ENCODE measurements around the gene SULT1A2. TPM values are rescaled to one million over a fixed set of nuclear protein-coding genes. Genes with fewer than 3 reads are reported as not detected.

Gene SULT1A2
- polyA plus RNA-seq, 1 of the 3 experiments (the other 2 are of a cell fraction), result 0.07 TPM

DNA sequence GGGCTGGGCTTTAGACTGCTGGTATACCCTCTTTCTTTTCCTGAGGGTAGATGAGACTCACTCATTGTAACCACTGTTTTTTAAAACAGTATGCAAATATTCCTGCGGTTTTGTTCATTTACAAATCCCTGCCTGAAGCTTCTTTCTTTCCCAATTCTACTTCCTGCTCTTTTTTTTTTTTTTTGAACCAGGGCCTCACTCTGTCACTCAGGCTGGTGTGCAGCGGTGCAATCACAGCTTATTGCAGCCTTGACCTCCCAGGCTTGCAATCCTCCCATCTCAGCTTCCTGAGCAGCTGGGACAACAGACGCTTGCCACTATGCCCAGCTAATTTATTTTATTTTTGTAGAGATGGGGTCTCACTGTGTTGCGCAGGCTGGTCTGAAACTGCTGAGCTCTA lies 21.0 kb upstream of the SULT1A2 start:
- WGBS (ENCODE audit: low lambda C conversion rate), result 70% methylated on average over 4 of the region's 4 CpGs
- H3K9ac ChIP-seq, result no peak overlapping the region
- H3K27ac ChIP-seq (ENCODE audit: low read depth in 2 of 2, low read length in 1 of 2), result no peak overlapping the region
- H4K20me1 ChIP-seq (ENCODE audit: insufficient read depth), result no peaks in the 10 kb centered on the region
- no peaks in the 10 kb centered on the region for H3K9me3 ChIP-seq
- no peak for DNase-seq
- H3K4me3 ChIP-seq (ENCODE audit: low read depth in 2 of 2, low read length in 1 of 2), result no peak overlapping the region
- H3K4me2 ChIP-seq, result no peak overlapping the region
- H3K36me3 ChIP-seq (replicated peaks in 1 of 2; ENCODE audit: control insufficient read depth in 1 of 2, insufficient read depth in 2 of 2, low read length in 1 of 2), result no peaks in the 10 kb centered on the region
- H3K79me2 ChIP-seq (ENCODE audit: insufficient read depth), result no peaks in the 10 kb centered on the region
- H2AFZ ChIP-seq (ENCODE audit: low read depth), result no peak overlapping the region
- TF ChIP-seq, protein P1, sequence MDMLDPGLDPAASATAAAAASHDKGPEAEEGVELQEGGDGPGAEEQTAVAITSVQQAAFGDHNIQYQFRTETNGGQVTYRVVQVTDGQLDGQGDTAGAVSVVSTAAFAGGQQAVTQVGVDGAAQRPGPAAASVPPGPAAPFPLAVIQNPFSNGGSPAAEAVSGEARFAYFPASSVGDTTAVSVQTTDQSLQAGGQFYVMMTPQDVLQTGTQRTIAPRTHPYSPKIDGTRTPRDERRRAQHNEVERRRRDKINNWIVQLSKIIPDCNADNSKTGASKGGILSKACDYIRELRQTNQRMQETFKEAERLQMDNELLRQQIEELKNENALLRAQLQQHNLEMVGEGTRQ (IDR thresholded peaks at IDR 0.05; ENCODE audit: borderline replicate concordance, low read depth, low read length), result no peak
- TF ChIP-seq NFIC (IDR thresholded peaks at IDR 0.05; ENCODE audit: borderline replicate concordance), result no peak
- TF ChIP-seq, protein P2, sequence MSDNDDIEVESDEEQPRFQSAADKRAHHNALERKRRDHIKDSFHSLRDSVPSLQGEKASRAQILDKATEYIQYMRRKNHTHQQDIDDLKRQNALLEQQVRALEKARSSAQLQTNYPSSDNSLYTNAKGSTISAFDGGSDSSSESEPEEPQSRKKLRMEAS (IDR thresholded peaks at IDR 0.05; ENCODE audit: low read depth), result no peak
- TF ChIP-seq, protein P3, sequence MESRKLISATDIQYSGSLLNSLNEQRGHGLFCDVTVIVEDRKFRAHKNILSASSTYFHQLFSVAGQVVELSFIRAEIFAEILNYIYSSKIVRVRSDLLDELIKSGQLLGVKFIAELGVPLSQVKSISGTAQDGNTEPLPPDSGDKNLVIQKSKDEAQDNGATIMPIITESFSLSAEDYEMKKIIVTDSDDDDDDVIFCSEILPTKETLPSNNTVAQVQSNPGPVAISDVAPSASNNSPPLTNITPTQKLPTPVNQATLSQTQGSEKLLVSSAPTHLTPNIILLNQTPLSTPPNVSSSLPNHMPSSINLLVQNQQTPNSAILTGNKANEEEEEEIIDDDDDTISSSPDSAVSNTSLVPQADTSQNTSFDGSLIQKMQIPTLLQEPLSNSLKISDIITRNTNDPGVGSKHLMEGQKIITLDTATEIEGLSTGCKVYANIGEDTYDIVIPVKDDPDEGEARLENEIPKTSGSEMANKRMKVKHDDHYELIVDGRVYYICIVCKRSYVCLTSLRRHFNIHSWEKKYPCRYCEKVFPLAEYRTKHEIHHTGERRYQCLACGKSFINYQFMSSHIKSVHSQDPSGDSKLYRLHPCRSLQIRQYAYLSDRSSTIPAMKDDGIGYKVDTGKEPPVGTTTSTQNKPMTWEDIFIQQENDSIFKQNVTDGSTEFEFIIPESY (IDR thresholded peaks at IDR 0.05; ENCODE audit: borderline replicate concordance, low read depth), result no peak
- TF ChIP-seq TCF12 (IDR thresholded peaks at IDR 0.05), result no peak
- TF ChIP-seq FOXJ3 (CRISPR knock-in tag; IDR thresholded peaks at IDR 0.05), result no peak
- TF ChIP-seq JUND (IDR thresholded peaks at IDR 0.05), result no peak
- no peak for TF ChIP-seq RAD21 (IDR thresholded peaks at IDR 0.05; ENCODE audit: low read length)
- TF ChIP-seq GATA2 (CRISPR knock-in tag; IDR thresholded peaks at IDR 0.05), result no peak
- no peaks in the 10 kb centered on the region for H3K9me2 ChIP-seq
- H3F3A ChIP-seq (replicated peaks; ENCODE audit: insufficient read depth), result no peaks in the 10 kb centered on the region
- H3K4me1 ChIP-seq (ENCODE audit: control insufficient read depth in 1 of 2, insufficient read depth in 2 of 2, low read depth in 1 of 2, low read length in 1 of 2), result no peaks in the 10 kb centered on the region
- CTCF ChIA-PET, result no interaction called here
- POLR2A ChIA-PET, result no interaction called here
- no peaks in the 10 kb centered on the region for H3K27me3 ChIP-seq (ENCODE audit: insufficient read depth)

DNA sequence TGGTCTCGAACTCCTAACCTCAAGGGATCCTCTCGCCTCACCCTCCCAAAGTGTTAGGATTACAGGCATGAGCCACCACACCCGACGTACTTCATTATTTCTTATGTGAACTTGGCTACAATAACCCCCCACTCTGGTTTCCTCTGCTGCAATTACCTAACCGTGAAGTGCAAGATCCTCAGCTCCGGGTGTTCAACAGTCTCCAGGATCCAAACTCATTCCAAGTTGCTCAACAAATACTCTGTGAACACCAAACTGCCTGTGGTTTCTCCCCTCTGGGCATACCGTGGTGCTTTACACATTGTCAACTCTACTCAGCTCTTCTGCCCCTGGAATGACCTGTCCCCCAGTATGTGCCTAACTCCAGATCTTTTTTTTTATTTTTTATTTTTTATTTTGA lies 19.8 kb upstream of the SULT1A2 start:
- CTCF ChIA-PET, result interaction anchor here (0.7 to 1.5 kb wide), 6 partner anchors 13 to 343 kb away, joined by 3 to 5 read pairs (median 4); partner anchors contain the start of gene CLN3
- TF ChIP-seq FOSL2 (IDR thresholded peaks at IDR 0.05; ENCODE audit: borderline replicate concordance, low read depth) (no peak), TAF1 (IDR thresholded peaks at IDR 0.05; ENCODE audit: borderline replicate concordance, low read depth, low read length) (no peak), NFIC (IDR thresholded peaks at IDR 0.05; ENCODE audit: borderline replicate concordance) (no peak), ELF1 (IDR thresholded peaks at IDR 0.05) (no peak), RAD21 (IDR thresholded peaks at IDR 0.05; ENCODE audit: low read length) (no peak), RCOR1 (IDR thresholded peaks at IDR 0.05; ENCODE audit: low read length) (no peak), FOXJ3 (CRISPR knock-in tag; IDR thresholded peaks at IDR 0.05) (no peak), TEAD4 (IDR thresholded peaks at IDR 0.05; ENCODE audit: borderline replicate concordance, insufficient read depth) (no peak), SIN3A (IDR thresholded peaks at IDR 0.05; ENCODE audit: borderline replicate concordance, low read depth, low read length) (no peak), MEF2A (IDR thresholded peaks at IDR 0.05; ENCODE audit: borderline replicate concordance, low read depth) (no peak), RXRA (IDR thresholded peaks at IDR 0.05; ENCODE audit: borderline replicate concordance, low read depth) (no peak), MXI1 (IDR thresholded peaks at IDR 0.05; ENCODE audit: low read depth, low read length) (no peak)
- TF ChIP-seq, protein P3 (IDR thresholded peaks at IDR 0.05; ENCODE audit: borderline replicate concordance, low read depth), result no peak
- TF ChIP-seq, protein P4, sequence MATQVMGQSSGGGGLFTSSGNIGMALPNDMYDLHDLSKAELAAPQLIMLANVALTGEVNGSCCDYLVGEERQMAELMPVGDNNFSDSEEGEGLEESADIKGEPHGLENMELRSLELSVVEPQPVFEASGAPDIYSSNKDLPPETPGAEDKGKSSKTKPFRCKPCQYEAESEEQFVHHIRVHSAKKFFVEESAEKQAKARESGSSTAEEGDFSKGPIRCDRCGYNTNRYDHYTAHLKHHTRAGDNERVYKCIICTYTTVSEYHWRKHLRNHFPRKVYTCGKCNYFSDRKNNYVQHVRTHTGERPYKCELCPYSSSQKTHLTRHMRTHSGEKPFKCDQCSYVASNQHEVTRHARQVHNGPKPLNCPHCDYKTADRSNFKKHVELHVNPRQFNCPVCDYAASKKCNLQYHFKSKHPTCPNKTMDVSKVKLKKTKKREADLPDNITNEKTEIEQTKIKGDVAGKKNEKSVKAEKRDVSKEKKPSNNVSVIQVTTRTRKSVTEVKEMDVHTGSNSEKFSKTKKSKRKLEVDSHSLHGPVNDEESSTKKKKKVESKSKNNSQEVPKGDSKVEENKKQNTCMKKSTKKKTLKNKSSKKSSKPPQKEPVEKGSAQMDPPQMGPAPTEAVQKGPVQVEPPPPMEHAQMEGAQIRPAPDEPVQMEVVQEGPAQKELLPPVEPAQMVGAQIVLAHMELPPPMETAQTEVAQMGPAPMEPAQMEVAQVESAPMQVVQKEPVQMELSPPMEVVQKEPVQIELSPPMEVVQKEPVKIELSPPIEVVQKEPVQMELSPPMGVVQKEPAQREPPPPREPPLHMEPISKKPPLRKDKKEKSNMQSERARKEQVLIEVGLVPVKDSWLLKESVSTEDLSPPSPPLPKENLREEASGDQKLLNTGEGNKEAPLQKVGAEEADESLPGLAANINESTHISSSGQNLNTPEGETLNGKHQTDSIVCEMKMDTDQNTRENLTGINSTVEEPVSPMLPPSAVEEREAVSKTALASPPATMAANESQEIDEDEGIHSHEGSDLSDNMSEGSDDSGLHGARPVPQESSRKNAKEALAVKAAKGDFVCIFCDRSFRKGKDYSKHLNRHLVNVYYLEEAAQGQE (IDR thresholded peaks at IDR 0.05; ENCODE audit: low read depth, low read length), result no peak
- TF ChIP-seq, protein P2 (IDR thresholded peaks at IDR 0.05; ENCODE audit: low read depth), result no peak

More for the DNA sequence above, 19.8 kb upstream of the SULT1A2 start:
- Histone ChIP-seq H3K4me2 (no peak overlapping the region), H3K4me3 (ENCODE audit: low read depth in 2 of 2, low read length in 1 of 2) (no peak overlapping the region), H3K36me3 (replicated peaks in 1 of 2; ENCODE audit: control insufficient read depth in 1 of 2, insufficient read depth in 2 of 2, low read length in 1 of 2) (no peaks in the 10 kb centered on the region), H4K20me1 (ENCODE audit: insufficient read depth) (no peaks in the 10 kb centered on the region), H3K9me3 (no peaks in the 10 kb centered on the region), H2AFZ (ENCODE audit: low read depth) (no peak overlapping the region), H3K9ac (no peak overlapping the region), H3K27ac (ENCODE audit: low read depth in 2 of 2, low read length in 1 of 2) (no peak overlapping the region), H3K9me2 (no peaks in the 10 kb centered on the region), H3K79me2 (ENCODE audit: insufficient read depth) (no peaks in the 10 kb centered on the region), H3K27me3 (ENCODE audit: insufficient read depth) (no peaks in the 10 kb centered on the region), H3K4me1 (ENCODE audit: control insufficient read depth in 1 of 2, insufficient read depth in 2 of 2, low read depth in 1 of 2, low read length in 1 of 2) (no peaks in the 10 kb centered on the region), H3F3A (replicated peaks; ENCODE audit: insufficient read depth) (no peaks in the 10 kb centered on the region)
- DNase-seq, result no peak
- WGBS (ENCODE audit: low lambda C conversion rate), result 63% methylated on average over 7 of the region's 7 CpGs
- POLR2A ChIA-PET, result interaction anchor here (0.6 kb wide), 1 partner anchor 125 kb away, joined by 5 read pairs; the partner anchor contains the start of gene CLN3

All from SK-N-SH (cell line).